Measurements from ENCODE around the gene IGFBP1.
A peak's percentile ranks its signal among the peaks of the same experiment; 100 is the strongest.

IGFBP1 gene

GRCh38 chr7:45912972-45913371 is 24.7 kb downstream of the IGFBP1 start:
- no peak overlapping the region for H3K4me3 ChIP-seq (ENCODE audit: low read depth, low read length)
- no peak for DNase-seq (ENCODE audit: low read depth)
- TF ChIP-seq POLR2A (IDR thresholded peaks at IDR 0.05; ENCODE audit: extremely low read depth, insufficient read length) (no peak), MYC (IDR thresholded peaks at IDR 0.05; ENCODE audit: low read depth, low read length) (no peak), CTCF (IDR thresholded peaks at IDR 0.05; ENCODE audit: low read depth, low read length) (no peak), MAX (IDR thresholded peaks at IDR 0.05; ENCODE audit: low read depth, low read length) (no peak)

- H3K4me3 ChIP-seq (ENCODE audit: low read depth, low read length): no peak overlapping the region
- TF ChIP-seq MAX (IDR thresholded peaks at IDR 0.05; ENCODE audit: low read depth, low read length) (no peak), POLR2A (IDR thresholded peaks at IDR 0.05; ENCODE audit: extremely low read depth, insufficient read length) (no peak), CTCF (IDR thresholded peaks at IDR 0.05; ENCODE audit: low read depth, low read length) (no peak)
- no peak for DNase-seq (ENCODE audit: low read depth)
These were observed 26.6 kb downstream of the IGFBP1 start for GRCh38 chr7:45914911-45915310.

- TF ChIP-seq MAX (IDR thresholded peaks at IDR 0.05; ENCODE audit: low read depth, low read length): no peak
- no peak for TF ChIP-seq CTCF (IDR thresholded peaks at IDR 0.05; ENCODE audit: low read depth, low read length)
- TF ChIP-seq MYC (IDR thresholded peaks at IDR 0.05; ENCODE audit: low read depth, low read length): no peak
- no peak for TF ChIP-seq POLR2A (IDR thresholded peaks at IDR 0.05; ENCODE audit: extremely low read depth, insufficient read length)
- DNase-seq (ENCODE audit: low read depth): no peak
- H3K4me3 ChIP-seq (ENCODE audit: low read depth, low read length): no peak overlapping the region
These were observed 27.3 kb downstream of the IGFBP1 start for GRCh38 chr7:45915606-45916005.

GRCh38 chr7:45917064-45917463 is 28.8 kb downstream of the IGFBP1 start:
- H3K4me3 ChIP-seq (ENCODE audit: low read depth, low read length): no peak overlapping the region
- no peak for TF ChIP-seq POLR2A (IDR thresholded peaks at IDR 0.05; ENCODE audit: extremely low read depth, insufficient read length)
- TF ChIP-seq CTCF (IDR thresholded peaks at IDR 0.05; ENCODE audit: low read depth, low read length): no peak
- no peak for TF ChIP-seq MYC (IDR thresholded peaks at IDR 0.05; ENCODE audit: low read depth, low read length)
- no peak for TF ChIP-seq MAX (IDR thresholded peaks at IDR 0.05; ENCODE audit: low read depth, low read length)
- DNase-seq (ENCODE audit: low read depth): no peak

GRCh38 chr7:45917658-45918057 is 29.4 kb downstream of the IGFBP1 start:
- DNase-seq (ENCODE audit: low read depth): peak; percentile 73
- no peak overlapping the region for H3K4me3 ChIP-seq (ENCODE audit: low read depth, low read length)
- TF ChIP-seq POLR2A (IDR thresholded peaks at IDR 0.05; ENCODE audit: extremely low read depth, insufficient read length) (no peak), MAX (IDR thresholded peaks at IDR 0.05; ENCODE audit: low read depth, low read length) (peak; percentile 32; the same call in 1 of the 2 replicates), CTCF (IDR thresholded peaks at IDR 0.05; ENCODE audit: low read depth, low read length) (peak; percentile 98)

- no peak overlapping the region for H3K4me3 ChIP-seq (ENCODE audit: low read depth, low read length)
- TF ChIP-seq MAX (IDR thresholded peaks at IDR 0.05; ENCODE audit: low read depth, low read length): no peak
- no peak for TF ChIP-seq POLR2A (IDR thresholded peaks at IDR 0.05; ENCODE audit: extremely low read depth, insufficient read length)
- TF ChIP-seq CTCF (IDR thresholded peaks at IDR 0.05; ENCODE audit: low read depth, low read length): no peak
- TF ChIP-seq MYC (IDR thresholded peaks at IDR 0.05; ENCODE audit: low read depth, low read length): no peak
These were observed 30.3 kb downstream of the IGFBP1 start for GRCh38 chr7:45918556-45918955.

More at GRCh38 chr7:45918556-45918955, 30.3 kb downstream of the IGFBP1 start:
- no peak for DNase-seq (ENCODE audit: low read depth)

Measured in NB4 (cell line).